ENCODE results near the gene TSPAN5. TPM values are rescaled to one million over a fixed set of nuclear protein-coding genes. Genes with fewer than 3 reads are reported as not detected.
A peak's percentile ranks its signal among the peaks of the same experiment; 100 is the strongest.

Gene TSPAN5
- total and polyA plus RNA-seq, 2 experiments from 2014 or later = 22.4 to 35.9 TPM

DNA sequence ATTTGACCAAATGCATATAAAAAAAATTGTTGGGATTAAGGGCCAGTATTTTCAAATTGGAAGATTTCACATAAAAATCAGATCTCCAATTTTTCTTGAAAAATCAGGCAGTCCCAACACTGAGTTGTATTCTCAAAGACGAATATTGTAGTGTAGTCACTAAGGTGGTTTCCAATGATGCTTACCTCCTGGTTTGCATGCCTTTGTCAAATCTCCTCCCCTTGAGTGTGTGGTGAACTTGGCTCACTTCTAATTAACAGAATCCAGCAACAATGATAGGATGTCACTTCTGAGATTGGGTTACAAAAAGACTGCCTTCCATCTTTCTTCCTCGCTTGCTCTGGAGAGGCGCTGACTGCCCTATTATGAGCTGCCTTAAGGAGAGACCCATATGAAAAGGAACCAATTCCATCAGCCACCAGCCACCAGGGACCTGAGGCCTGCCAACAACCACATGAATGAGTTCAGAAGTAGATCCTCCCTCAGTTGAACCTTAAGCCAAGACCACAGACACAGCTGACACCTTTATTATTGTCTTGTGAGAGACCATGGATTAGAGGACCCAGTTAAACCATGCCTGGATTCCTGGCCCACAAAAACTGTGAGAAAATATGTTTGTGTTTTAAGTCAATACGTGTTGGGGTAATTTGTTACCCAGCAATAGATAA, 31.2 kb upstream of the TSPAN5 start:
- Histone ChIP-seq H2AFZ (no peak overlapping the region), H3K4me2 (no peak overlapping the region), H3K27ac (no peak overlapping the region), H3K9me2 (replicated peaks; ENCODE audit: insufficient read depth) (no peaks in the 10 kb centered on the region), H3K36me3 (replicated peaks; ENCODE audit: insufficient read depth, low read depth) (no peaks in the 10 kb centered on the region), H3K79me2 (no peaks in the 10 kb centered on the region), H3K27me3 (no peaks in the 10 kb centered on the region), H3K4me1 (ENCODE audit: insufficient read depth) (peaks cover 8% of the 10 kb centered on the region), H3K4me3 (no peak overlapping the region), H4K20me1 (ENCODE audit: insufficient read depth, poor library complexity, severe bottlenecking) (no peaks in the 10 kb centered on the region), H3K9me3 (ENCODE audit: low read depth) (no peaks in the 10 kb centered on the region)
- TF ChIP-seq, protein P1, sequence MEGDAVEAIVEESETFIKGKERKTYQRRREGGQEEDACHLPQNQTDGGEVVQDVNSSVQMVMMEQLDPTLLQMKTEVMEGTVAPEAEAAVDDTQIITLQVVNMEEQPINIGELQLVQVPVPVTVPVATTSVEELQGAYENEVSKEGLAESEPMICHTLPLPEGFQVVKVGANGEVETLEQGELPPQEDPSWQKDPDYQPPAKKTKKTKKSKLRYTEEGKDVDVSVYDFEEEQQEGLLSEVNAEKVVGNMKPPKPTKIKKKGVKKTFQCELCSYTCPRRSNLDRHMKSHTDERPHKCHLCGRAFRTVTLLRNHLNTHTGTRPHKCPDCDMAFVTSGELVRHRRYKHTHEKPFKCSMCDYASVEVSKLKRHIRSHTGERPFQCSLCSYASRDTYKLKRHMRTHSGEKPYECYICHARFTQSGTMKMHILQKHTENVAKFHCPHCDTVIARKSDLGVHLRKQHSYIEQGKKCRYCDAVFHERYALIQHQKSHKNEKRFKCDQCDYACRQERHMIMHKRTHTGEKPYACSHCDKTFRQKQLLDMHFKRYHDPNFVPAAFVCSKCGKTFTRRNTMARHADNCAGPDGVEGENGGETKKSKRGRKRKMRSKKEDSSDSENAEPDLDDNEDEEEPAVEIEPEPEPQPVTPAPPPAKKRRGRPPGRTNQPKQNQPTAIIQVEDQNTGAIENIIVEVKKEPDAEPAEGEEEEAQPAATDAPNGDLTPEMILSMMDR (IDR thresholded peaks at IDR 0.05; ENCODE audit: poor library complexity) = no peak
- TF ChIP-seq EZH2 (IDR thresholded peaks at IDR 0.05; ENCODE audit: borderline replicate concordance) (no peak), EZH2phosphoT487 (IDR thresholded peaks at IDR 0.05; ENCODE audit: low read depth, severe bottlenecking, unreplicated experiment) (no peak)
- DNase-seq (ENCODE audit: low spot score) = no peak
- 95% methylated on average over 4 of the region's 4 CpGs for WGBS (ENCODE audit: low lambda C conversion rate, missing lambda C conversion rate)

DNA sequence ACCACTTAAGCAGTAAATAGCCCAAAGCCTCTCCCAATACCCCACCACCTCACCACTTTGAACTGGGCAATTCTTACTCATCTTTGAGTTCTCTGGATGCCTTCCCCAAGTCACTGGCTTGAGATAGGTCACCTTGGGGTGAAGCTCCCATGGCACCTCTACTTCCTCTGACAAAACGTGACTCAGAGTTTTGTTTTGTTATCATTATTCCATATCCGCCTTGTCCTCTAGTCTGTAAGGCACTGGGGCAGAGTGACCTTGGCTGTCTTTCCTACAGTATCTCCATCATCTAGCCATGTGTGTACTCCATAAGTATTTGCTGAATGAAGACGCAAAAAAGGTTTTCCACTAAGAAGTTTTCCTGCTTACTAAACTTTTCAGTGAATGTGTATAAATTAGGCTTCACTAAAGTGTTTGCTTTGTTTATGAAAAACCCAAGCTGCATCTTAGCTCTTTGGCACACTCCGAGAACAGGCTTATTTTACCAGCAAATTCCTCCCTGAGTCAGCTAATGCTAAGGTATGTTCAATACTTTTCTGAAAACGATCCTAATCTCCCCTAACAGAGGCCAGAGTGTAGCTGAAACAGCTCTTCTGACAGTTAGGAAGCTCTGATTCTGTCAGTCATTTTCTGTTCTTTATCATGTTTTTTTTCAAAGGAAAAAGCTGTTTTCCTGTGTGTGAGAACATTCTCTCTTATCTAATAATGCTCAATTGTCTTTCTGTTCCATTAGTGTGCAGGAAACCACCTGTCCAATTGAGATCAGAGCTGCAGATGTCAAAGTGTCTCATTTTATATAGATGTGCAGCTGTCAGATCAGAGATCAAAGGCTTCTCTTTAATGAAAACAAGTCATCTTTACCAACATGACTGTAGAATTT, 30.2 kb upstream of the TSPAN5 start:
- Histone ChIP-seq H2AFZ (no peak overlapping the region), H3K27me3 (no peaks in the 10 kb centered on the region), H3K79me2 (no peaks in the 10 kb centered on the region), H3K4me1 (ENCODE audit: insufficient read depth) (peaks cover 8% of the 10 kb centered on the region), H3K4me3 (no peak overlapping the region), H3K9me2 (replicated peaks; ENCODE audit: insufficient read depth) (no peaks in the 10 kb centered on the region), H3K27ac (peak overlapping the region; percentile 14), H3K36me3 (replicated peaks; ENCODE audit: insufficient read depth, low read depth) (no peaks in the 10 kb centered on the region), H3K4me2 (peak overlapping the region; percentile 1), H3K9me3 (ENCODE audit: low read depth) (no peaks in the 10 kb centered on the region), H4K20me1 (ENCODE audit: insufficient read depth, poor library complexity, severe bottlenecking) (no peaks in the 10 kb centered on the region)
- 37% methylated on average over 5 of the region's 5 CpGs for WGBS (ENCODE audit: low lambda C conversion rate, missing lambda C conversion rate)
- no peak for DNase-seq (ENCODE audit: low spot score)
- TF ChIP-seq EZH2phosphoT487 (IDR thresholded peaks at IDR 0.05; ENCODE audit: low read depth, severe bottlenecking, unreplicated experiment) (no peak), EZH2 (IDR thresholded peaks at IDR 0.05; ENCODE audit: borderline replicate concordance) (no peak)
- TF ChIP-seq, protein P1 (IDR thresholded peaks at IDR 0.05; ENCODE audit: poor library complexity) = no peak

DNA sequence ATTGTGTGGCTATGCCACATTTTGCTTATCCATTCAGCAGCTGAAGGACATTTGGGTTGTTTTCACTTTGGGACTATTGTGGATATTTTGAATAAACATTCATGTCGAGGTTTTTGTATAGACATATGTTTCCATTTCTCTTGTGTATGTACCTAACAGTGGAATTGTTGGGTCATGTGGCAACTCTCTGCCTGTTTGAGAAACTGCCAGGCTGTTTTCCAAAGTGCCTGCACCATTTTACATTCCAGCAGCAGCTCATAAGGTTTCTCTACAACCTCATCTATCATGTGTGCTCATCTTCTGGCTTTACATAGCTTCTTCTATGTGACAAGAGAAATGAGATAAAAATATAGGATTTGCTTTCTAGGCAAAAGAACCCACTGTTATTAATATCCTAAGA, 29.5 kb upstream of the TSPAN5 start:
- DNase-seq (ENCODE audit: low spot score) = no peak
- Histone ChIP-seq H3K79me2 (no peaks in the 10 kb centered on the region), H4K20me1 (ENCODE audit: insufficient read depth, poor library complexity, severe bottlenecking) (no peaks in the 10 kb centered on the region), H3K27me3 (no peaks in the 10 kb centered on the region), H3K36me3 (replicated peaks; ENCODE audit: insufficient read depth, low read depth) (no peaks in the 10 kb centered on the region), H3K27ac (peak overlapping the region; percentile 14), H3K9me3 (ENCODE audit: low read depth) (no peaks in the 10 kb centered on the region), H3K4me2 (no peak overlapping the region), H3K4me1 (ENCODE audit: insufficient read depth) (peaks cover 8% of the 10 kb centered on the region), H3K4me3 (no peak overlapping the region), H2AFZ (no peak overlapping the region), H3K9me2 (replicated peaks; ENCODE audit: insufficient read depth) (no peaks in the 10 kb centered on the region)
- WGBS (ENCODE audit: low lambda C conversion rate, missing lambda C conversion rate) = 75% methylated on average over 1 of the region's 1 CpG
- TF ChIP-seq, protein P1 (IDR thresholded peaks at IDR 0.05; ENCODE audit: poor library complexity) = no peak

All from hepatocyte (in vitro differentiated cells).